ENCODE results near the gene NCKAP5. TPM values are rescaled to one million over a fixed set of nuclear protein-coding genes. Genes with fewer than 3 reads are reported as not detected.

The NCKAP5 gene
- total RNA-seq, 3 donors from 2014 or later (not counting 1 experiment from before 2014, with no cell fraction given), result 0.12 to 0.20 TPM; not detected in 1

- Mint-ChIP-seq H3K36me3 (no peaks in the 10 kb centered on the region), H3K4me1 (no peaks in the 10 kb centered on the region), H3K4me3 (no peak overlapping the region), H3K27me3 (ENCODE audit: low read depth in 2 of 2) (no peaks in the 10 kb centered on the region), H3K27ac (no peak overlapping the region), H3K9me3 (no peaks in the 10 kb centered on the region)
- Histone ChIP-seq H3K27ac (ENCODE audit: low read length) (no peak overlapping the region), H3K36me3 (ENCODE audit: control insufficient read depth, insufficient read depth, low read length) (no peaks in the 10 kb centered on the region), H3K27me3 (ENCODE audit: control insufficient read depth, insufficient read depth, low read length) (no peaks in the 10 kb centered on the region), H3K9me3 (ENCODE audit: control insufficient read depth, insufficient read depth, low read length) (no peaks in the 10 kb centered on the region), H3K4me3 (ENCODE audit: low read length) (no peak overlapping the region), H3K4me1 (ENCODE audit: control insufficient read depth, insufficient read depth, low read length) (no peaks in the 10 kb centered on the region)
- ATAC-seq (no peak), DNase-seq (no peak)
- no peak for TF ChIP-seq CTCF (IDR thresholded peaks at IDR 0.05)
- no CpG with 5 or more reads among the region's 1 CpG for WGBS (ENCODE audit: insufficient coverage)
- intact Hi-C loops (cut with micrococcal nuclease), result no loop called here
Observed at GRCh38 chr2:132779206-132779721, 789.0 kb downstream of the NCKAP5 start.

- no peak for DNase-seq
Observed at GRCh38 chr2:132776287-132776686, 792.0 kb downstream of the NCKAP5 start.

GRCh38 chr2:132774189-132774588, 794.1 kb downstream of the NCKAP5 start:
- Mint-ChIP-seq H3K4me3 (no peak overlapping the region), H3K9me3 (no peaks in the 10 kb centered on the region), H3K4me1 (no peaks in the 10 kb centered on the region), H3K27ac (no peak overlapping the region), H3K36me3 (no peaks in the 10 kb centered on the region), H3K27me3 (ENCODE audit: low read depth in 2 of 2) (no peaks in the 10 kb centered on the region)
- ATAC-seq (no peak), DNase-seq (no peak)
- no peaks in the 10 kb centered on the region for H3K4me1 ChIP-seq (ENCODE audit: control insufficient read depth, insufficient read depth, low read length)
- no CpG with 5 or more reads among the region's 2 CpGs for WGBS (ENCODE audit: insufficient coverage)
- H3K27me3 ChIP-seq (ENCODE audit: control insufficient read depth, insufficient read depth, low read length), result no peaks in the 10 kb centered on the region
- intact Hi-C loops (cut with micrococcal nuclease), result no loop called here
- TF ChIP-seq CTCF (IDR thresholded peaks at IDR 0.05), result no peak
- H3K27ac ChIP-seq (ENCODE audit: low read length), result no peak overlapping the region
- no peaks in the 10 kb centered on the region for H3K9me3 ChIP-seq (ENCODE audit: control insufficient read depth, insufficient read depth, low read length)
- H3K4me3 ChIP-seq (ENCODE audit: low read length), result no peak overlapping the region
- no peaks in the 10 kb centered on the region for H3K36me3 ChIP-seq (ENCODE audit: control insufficient read depth, insufficient read depth, low read length)

More at GRCh38 chr2:132776287-132776686, 792.0 kb downstream of the NCKAP5 start:
- Histone ChIP-seq H3K9me3 (ENCODE audit: control insufficient read depth, insufficient read depth, low read length) (no peaks in the 10 kb centered on the region), H3K36me3 (ENCODE audit: control insufficient read depth, insufficient read depth, low read length) (no peaks in the 10 kb centered on the region), H3K4me3 (ENCODE audit: low read length) (no peak overlapping the region), H3K4me1 (ENCODE audit: control insufficient read depth, insufficient read depth, low read length) (no peaks in the 10 kb centered on the region), H3K27me3 (ENCODE audit: control insufficient read depth, insufficient read depth, low read length) (no peaks in the 10 kb centered on the region), H3K27ac (ENCODE audit: low read length) (no peak overlapping the region)
- TF ChIP-seq CTCF (IDR thresholded peaks at IDR 0.05), result no peak
- Mint-ChIP-seq H3K27ac (no peak overlapping the region), H3K36me3 (no peaks in the 10 kb centered on the region), H3K4me3 (no peak overlapping the region), H3K27me3 (ENCODE audit: low read depth in 2 of 2) (no peaks in the 10 kb centered on the region), H3K9me3 (no peaks in the 10 kb centered on the region), H3K4me1 (no peaks in the 10 kb centered on the region)
- ATAC-seq, result no peak
- intact Hi-C loops (cut with micrococcal nuclease), result no loop called here
- WGBS (ENCODE audit: insufficient coverage), result 87% methylated on average over 2 of the region's 3 CpGs

GRCh38 chr2:132773331-132773730, 794.9 kb downstream of the NCKAP5 start:
- H3K27ac Mint-ChIP-seq, result no peak overlapping the region
- 82% methylated on average over 1 of the region's 3 CpGs for WGBS (ENCODE audit: insufficient coverage)
- no peaks in the 10 kb centered on the region for H3K27me3 Mint-ChIP-seq (ENCODE audit: low read depth in 2 of 2)
- no peak for TF ChIP-seq CTCF (IDR thresholded peaks at IDR 0.05)
- Histone ChIP-seq H3K36me3 (ENCODE audit: control insufficient read depth, insufficient read depth, low read length) (no peaks in the 10 kb centered on the region), H3K27ac (ENCODE audit: low read length) (no peak overlapping the region), H3K4me1 (ENCODE audit: control insufficient read depth, insufficient read depth, low read length) (no peaks in the 10 kb centered on the region), H3K9me3 (ENCODE audit: control insufficient read depth, insufficient read depth, low read length) (no peaks in the 10 kb centered on the region), H3K27me3 (ENCODE audit: control insufficient read depth, insufficient read depth, low read length) (no peaks in the 10 kb centered on the region), H3K4me3 (ENCODE audit: low read length) (no peak overlapping the region)
- no peaks in the 10 kb centered on the region for H3K4me1 Mint-ChIP-seq
- no peaks in the 10 kb centered on the region for H3K36me3 Mint-ChIP-seq
- ATAC-seq (no peak), DNase-seq (no peak)
- no peaks in the 10 kb centered on the region for H3K9me3 Mint-ChIP-seq
- no peak overlapping the region for H3K4me3 Mint-ChIP-seq
- intact Hi-C loops (cut with micrococcal nuclease), result no loop called here
